Measurements from ENCODE around the gene PSG4.
"Not testable (repeated sequence)": the region's sequence is repeated elsewhere in the genome, so short reads cannot be mapped to it uniquely, and the experiment has no call there.

Gene PSG4

GRCh38 chr19:43205471-43206105, at the start of gene PSG4:
PSG4 (minus strand) TSS chr19:43205638; CDS start chr19:43205536, 102 bp downstream.
- DNase-seq, result peak; percentile 37

GRCh38 chr19:43251428-43251827, 46.0 kb upstream of the PSG4 start:
- not testable (repeated sequence) for DNase-seq

GRCh38 chr19:43250296-43250695, 44.9 kb upstream of the PSG4 start:
- not testable (repeated sequence) for DNase-seq

GRCh38 chr19:43248635-43249002, 43.2 kb upstream of the PSG4 start:
- not testable (repeated sequence) for DNase-seq

GRCh38 chr19:43247243-43247880, 41.9 kb upstream of the PSG4 start:
- not testable (repeated sequence) for DNase-seq

GRCh38 chr19:43245848-43246247, 40.4 kb upstream of the PSG4 start:
- DNase-seq, result not testable (repeated sequence)

GRCh38 chr19:43242211-43242610, 36.8 kb upstream of the PSG4 start:
- not testable (repeated sequence) for DNase-seq

- not testable (repeated sequence) for DNase-seq
These were observed 32.8 kb upstream of the PSG4 start for GRCh38 chr19:43238213-43238612.

GRCh38 chr19:43235686-43236085, 30.2 kb upstream of the PSG4 start:
- peak; percentile 51 for DNase-seq

- DNase-seq, result peak; percentile 31
These were observed 23.9 kb upstream of the PSG4 start for GRCh38 chr19:43229315-43229714.

- DNase-seq, result not testable (repeated sequence)
These were observed 23.3 kb upstream of the PSG4 start for GRCh38 chr19:43228730-43229129.

- not testable (repeated sequence) for DNase-seq
These were observed 21.5 kb upstream of the PSG4 start for GRCh38 chr19:43226986-43227385.

- no peak for DNase-seq
These were observed 19.4 kb upstream of the PSG4 start for GRCh38 chr19:43224855-43225253.

GRCh38 chr19:43224201-43224854, 18.9 kb upstream of the PSG4 start:
- peak; percentile 69 for DNase-seq

- not testable (repeated sequence) for DNase-seq
These were observed 16.5 kb upstream of the PSG4 start for GRCh38 chr19:43221891-43222290.

- not testable (repeated sequence) for DNase-seq
These were observed 13.7 kb upstream of the PSG4 start for GRCh38 chr19:43219136-43219535.

- DNase-seq, result not testable (repeated sequence)
These were observed 10.4 kb upstream of the PSG4 start for GRCh38 chr19:43215881-43216280.

- no peak for DNase-seq
These were observed 2.6 kb upstream of the PSG4 start for GRCh38 chr19:43207991-43208390.

GRCh38 chr19:43207174-43207573, 1.7 kb upstream of the PSG4 start:
- not testable (repeated sequence) for DNase-seq

GRCh38 chr19:43203611-43204010, 1.8 kb downstream of the PSG4 start:
- not testable (repeated sequence) for DNase-seq

GRCh38 chr19:43201891-43202290, 3.5 kb downstream of the PSG4 start:
- not testable (repeated sequence) for DNase-seq

- DNase-seq, result peak; percentile 54
These were observed 4.1 kb downstream of the PSG4 start for GRCh38 chr19:43201337-43201801.

- DNase-seq, result not testable (repeated sequence)
These were observed 6.6 kb downstream of the PSG4 start for GRCh38 chr19:43198686-43199419.

Data from NCI-H226 (cell line).